Osteoblast (primary cell): ENCODE measurements around the gene FAT1. TPM values are rescaled to one million over a fixed set of nuclear protein-coding genes. Genes with fewer than 3 reads are reported as not detected.
"Not testable (repeated sequence)": the region's sequence is repeated elsewhere in the genome, so short reads cannot be mapped to it uniquely, and the experiment has no call there.

Experiments
- DNase-seq: peaks from one replicate; pipeline ENCODE4 v3.0.0; 2011; ENCODE audit warnings: low spot score, mixed read lengths; ENCODE audit not compliant: insufficient read length; ENCODE audit errors: missing footprints
- H2AFZ ChIP-seq: 2 replicates; pipeline ENCODE4 v1.6.0; 2011; ENCODE audit warnings: mild to moderate bottlenecking, low read length
- H3K27ac ChIP-seq: 2 replicates; pipeline ENCODE4 v1.5.1; 2011; ENCODE audit warnings: mild to moderate bottlenecking, low read depth, low read length, moderate library complexity
- H3K27me3 ChIP-seq: 2 replicates; pipeline ENCODE4 v1.6.0; 2012; ENCODE audit warnings: mild to moderate bottlenecking, control low read depth, inconsistent platforms, low read length, moderate library complexity; ENCODE audit not compliant: insufficient read depth
- H3K36me3 ChIP-seq: 2 replicates; pipeline ENCODE4 v1.5.1; 2011; ENCODE audit warnings: mild to moderate bottlenecking, low read length, control low read depth, moderate library complexity; ENCODE audit not compliant: insufficient read depth
- H3K4me1 ChIP-seq: 2 replicates; pipeline ENCODE4 v1.5.1; 2011; ENCODE audit warnings: mild to moderate bottlenecking, low read length, control low read depth, moderate library complexity; ENCODE audit not compliant: insufficient read depth
- H3K4me2 ChIP-seq: 2 replicates; pipeline ENCODE4 v1.6.0; 2011; ENCODE audit warnings: mild to moderate bottlenecking, low read length; ENCODE audit not compliant: insufficient read depth
- H3K4me3 ChIP-seq: fragments of 200-600 bp; sonication (generic); 3 replicates; pipeline ENCODE4 v1.5.1; 2012; ENCODE audit warnings: mild to moderate bottlenecking, low read length, inconsistent platforms; ENCODE audit not compliant: insufficient read depth
- H3K79me2 ChIP-seq: 2 replicates; pipeline ENCODE4 v1.6.0; 2012; ENCODE audit warnings: mild to moderate bottlenecking, low read length, control low read depth, inconsistent platforms; ENCODE audit not compliant: insufficient read depth
- H3K9me3 ChIP-seq: 2 replicates; pipeline ENCODE4 v1.5.1; 2011; ENCODE audit warnings: low read depth, low read length, control low read depth
- H4K20me1 ChIP-seq: 2 replicates; pipeline ENCODE4 v1.6.0; 2012; ENCODE audit warnings: mild to moderate bottlenecking, low read length, control low read depth; ENCODE audit not compliant: insufficient read depth
- CTCF ChIP-seq: IDR thresholded peaks from 2 replicates; pipeline ENCODE4 v1.5.1; 2011; ENCODE audit warnings: mild to moderate bottlenecking, low read depth, low read length, moderate library complexity; ENCODE audit errors: extremely low read depth
- total RNA-seq: library from RNA; depleted of rRNA; stranded (reverse); fragments of >200 nt; gene quantifications from 2 replicates; pipeline ENCODE4 v1.2.3, GENCODE V29; 2012

FAT1 gene
- total RNA-seq, 1 donor = 522 TPM

GRCh38 chr4:186666252-186666651 lies 57.4 kb downstream of the FAT1 start:
- H3K9me3 ChIP-seq = no peaks in the 10 kb centered on the region
- H3K27me3 ChIP-seq = no peaks in the 10 kb centered on the region
- no peak overlapping the region for H3K4me3 ChIP-seq
- peaks cover 20% of the 10 kb centered on the region for H4K20me1 ChIP-seq
- H3K27ac ChIP-seq = peak overlapping the region; percentile 7
- TF ChIP-seq CTCF = no peak
- no peak overlapping the region for H3K4me2 ChIP-seq
- no peak for DNase-seq
- H3K4me1 ChIP-seq = peaks cover 13% of the 10 kb centered on the region
- peaks cover 26% of the 10 kb centered on the region for H3K36me3 ChIP-seq
- H3K79me2 ChIP-seq = peaks cover 84% of the 10 kb centered on the region
- no peak overlapping the region for H2AFZ ChIP-seq

GRCh38 chr4:186660403-186660802 lies 63.3 kb downstream of the FAT1 start:
- Histone ChIP-seq H3K4me1 (no peaks in the 10 kb centered on the region), H3K36me3 (peaks cover 33% of the 10 kb centered on the region), H4K20me1 (peaks cover 15% of the 10 kb centered on the region), H3K9me3 (no peaks in the 10 kb centered on the region), H3K27ac (no peak overlapping the region), H3K4me3 (no peak overlapping the region), H2AFZ (no peak overlapping the region), H3K79me2 (peaks cover 90% of the 10 kb centered on the region), H3K27me3 (no peaks in the 10 kb centered on the region), H3K4me2 (no peak overlapping the region)
- TF ChIP-seq CTCF = no peak
- DNase-seq = no peak

- Histone ChIP-seq H3K27ac (no peak overlapping the region), H3K27me3 (no peaks in the 10 kb centered on the region), H3K4me2 (no peak overlapping the region), H3K79me2 (peaks cover 91% of the 10 kb centered on the region), H4K20me1 (peaks cover 15% of the 10 kb centered on the region), H3K9me3 (no peaks in the 10 kb centered on the region), H3K4me3 (no peak overlapping the region), H3K36me3 (peaks cover 33% of the 10 kb centered on the region), H2AFZ (no peak overlapping the region), H3K4me1 (no peaks in the 10 kb centered on the region)
- no peak for DNase-seq
- TF ChIP-seq CTCF = no peak
These were observed 63.7 kb downstream of the FAT1 start for GRCh38 chr4:186659935-186660334.

- peaks cover 91% of the 10 kb centered on the region for H3K79me2 ChIP-seq
- not testable (repeated sequence) for DNase-seq, H2AFZ ChIP-seq, H3K9me3 ChIP-seq, H3K4me2 ChIP-seq, H3K27ac ChIP-seq, H3K27me3 ChIP-seq, H3K4me3 ChIP-seq, H3K4me1 ChIP-seq
- peaks cover 33% of the 10 kb centered on the region for H3K36me3 ChIP-seq
- peaks cover 13% of the 10 kb centered on the region for H4K20me1 ChIP-seq
These were observed 64.2 kb downstream of the FAT1 start for GRCh38 chr4:186659456-186659855.
